Liver (tissue), 9 donors: ENCODE results near the gene NKTR. TPM values are rescaled to one million over a fixed set of nuclear protein-coding genes. Genes with fewer than 3 reads are reported as not detected.

Experiments
- DNase-seq: peaks from one replicate; pipeline ENCODE4 v3.0.0-alpha.2; 2017; ENCODE audit warnings: low spot score
- H3K27ac ChIP-seq, 2 donors: one replicate each; pipeline ENCODE4 v1.7.0; 2013; ENCODE audit warnings: inconsistent platforms in 2 of 2, low read length in 2 of 2, control low read depth in 1 of 2, low read depth in 1 of 2, mild to moderate bottlenecking in 1 of 2
- H3K27me3 ChIP-seq, 4 donors: one replicate each; pipeline versions ENCODE4 v1.6.1 to v1.7.0; 2013; ENCODE audit warnings: low read length in 3 of 4, inconsistent platforms in 1 of 4, mild to moderate bottlenecking in 1 of 4, moderate library complexity in 1 of 4; ENCODE audit not compliant: control insufficient read depth in 4 of 4, insufficient read depth in 4 of 4
- H3K36me3 ChIP-seq, 4 donors: one replicate each; pipeline versions ENCODE4 v1.6.1 to v1.7.0; 2013; ENCODE audit warnings: low read length in 3 of 4, mild to moderate bottlenecking in 3 of 4, low read depth in 1 of 4, moderate library complexity in 1 of 4; ENCODE audit not compliant: control insufficient read depth in 4 of 4, insufficient read depth in 3 of 4
- H3K4me1 ChIP-seq, 4 donors: one replicate each; pipeline versions ENCODE4 v1.6.1 to v1.7.0; 2013; ENCODE audit warnings: low read length in 3 of 4, mild to moderate bottlenecking in 3 of 4, moderate library complexity in 1 of 4; ENCODE audit not compliant: control insufficient read depth in 4 of 4, insufficient read depth in 4 of 4
- H3K4me3 ChIP-seq, 3 donors: one replicate each; pipeline versions ENCODE4 v1.6.1 to v1.7.0; 2013; ENCODE audit warnings: low read length in 3 of 3, control low read depth in 1 of 3, low read depth in 1 of 3, mild to moderate bottlenecking in 1 of 3
- H3K9ac ChIP-seq, 2 donors: one replicate each; pipeline ENCODE4 v1.7.0; 2013; ENCODE audit warnings: low read length in 2 of 2, mild to moderate bottlenecking in 2 of 2, moderate library complexity in 2 of 2, control low read depth in 1 of 2, low read depth in 1 of 2
- H3K9me3 ChIP-seq, 4 donors: one replicate each; pipeline versions ENCODE4 v1.6.1 to v1.7.0; 2013; ENCODE audit warnings: low read length in 3 of 4; ENCODE audit not compliant: control insufficient read depth in 4 of 4
- ATF3 ChIP-seq: IDR thresholded peaks from 2 replicates; pipeline ENCODE4 v1.6.1; 2016; ENCODE audit warnings: antibody characterized with exemption
- CTCF ChIP-seq: fragments of 150-350 bp; IDR thresholded peaks from 2 replicates; pipeline ENCODE4 v1.5.1; 2017; ENCODE audit warnings: improper control_type of control experiment, low read depth, low read length; ENCODE audit not compliant: missing input control
- EGR1 ChIP-seq, 2 donors: IDR thresholded peaks; 2 replicates each; pipeline ENCODE4 v1.6.1; 2016 to 2018; ENCODE audit warnings: antibody characterized with exemption in 2 of 2, low read depth in 2 of 2
- FOXA1 ChIP-seq: IDR thresholded peaks from 2 replicates; pipeline ENCODE4 v1.6.1; 2016; ENCODE audit warnings: antibody characterized with exemption
- FOXA2 ChIP-seq: IDR thresholded peaks from 2 replicates; pipeline ENCODE4 v1.6.1; 2016; ENCODE audit warnings: antibody characterized with exemption
- GABPA ChIP-seq, 2 donors: IDR thresholded peaks in 1 of 2; conservative IDR thresholded peaks in 1 of 2; 2 replicates each; pipeline ENCODE4 v1.6.1; 2016; ENCODE audit warnings: antibody characterized with exemption in 2 of 2, mild to moderate bottlenecking in 1 of 2, moderate library complexity in 1 of 2
- HNF4A ChIP-seq, 2 donors: conservative IDR thresholded peaks; 2 replicates each; pipeline ENCODE4 v1.6.1; 2016; ENCODE audit warnings: antibody characterized with exemption in 2 of 2, mild to moderate bottlenecking in 2 of 2
- HNF4G ChIP-seq: IDR thresholded peaks from 2 replicates; pipeline ENCODE4 v1.6.1; 2016; ENCODE audit warnings: antibody characterized with exemption
- JUND ChIP-seq, 2 donors: IDR thresholded peaks; 2 replicates each; pipeline ENCODE4 v1.6.1; 2016; ENCODE audit warnings: antibody characterized with exemption in 2 of 2
- NR2F2 ChIP-seq: IDR thresholded peaks from 2 replicates; pipeline ENCODE4 v1.6.1; 2016; ENCODE audit warnings: antibody characterized with exemption
- RAD21 ChIP-seq, 2 donors: IDR thresholded peaks; 2 replicates each; pipeline ENCODE4 v1.6.1; 2016; ENCODE audit warnings: antibody characterized with exemption in 2 of 2, mild to moderate bottlenecking in 2 of 2
- REST ChIP-seq: IDR thresholded peaks from 2 replicates; pipeline ENCODE4 v1.6.1; 2016; ENCODE audit warnings: antibody characterized with exemption, mild to moderate bottlenecking
- SP1 ChIP-seq: IDR thresholded peaks from 2 replicates; pipeline ENCODE4 v1.6.1; 2018; ENCODE audit warnings: antibody characterized with exemption, mild to moderate bottlenecking
- TAF1 ChIP-seq: conservative IDR thresholded peaks from 2 replicates; pipeline ENCODE4 v1.6.1; 2016; ENCODE audit warnings: antibody characterized with exemption, mild to moderate bottlenecking
- YY1 ChIP-seq: IDR thresholded peaks from 2 replicates; pipeline ENCODE4 v1.6.1; 2016; ENCODE audit warnings: antibody characterized with exemption, mild to moderate bottlenecking
- WGBS: extraction: QIAGEN DNeasy Blood & Tissue Kit; methylation state at CpG from one replicate; pipeline ENCODE4 v1.1.7; 2013; 5-methylcytosine and 5-hydroxymethylcytosine counted together
- polyA plus RNA-seq, 2 donors: library from polyadenylated mRNA; stranded (reverse) in 1 of 2; unstranded in 1 of 2; fragments of 200-250 nt in 1 of 2; fragments of >200 nt in 1 of 2; fragmentation: Nextera tagmentation in 1 of 2; extraction: Ambion mirVana in 1 of 2; gene quantifications; one replicate each; pipeline versions ENCODE4 v1.2.1 to v1.2.3, GENCODE V29; 2013 to 2015
- total RNA-seq, 2 donors: library from RNA; depleted of rRNA; stranded (reverse); fragments of >200 nt; gene quantifications; one replicate each; pipeline ENCODE4 v1.2.3, GENCODE V29; 2014
- TF ChIP-seq, protein P1 (sequence below): IDR thresholded peaks from 2 replicates; pipeline ENCODE4 v1.6.1; 2016; ENCODE audit warnings: antibody characterized with exemption
- donor health status: healthy.
- donor health status: healthy.
- donor health status: healthy.
- donor health status: healthy.
- donor health status: healthy.

NKTR gene
- total and polyA plus RNA-seq, 4 donors: 5.8 to 75.5 (median 28.1) TPM

GRCh38 chr3:42690191-42690590 lies 89.7 kb downstream of the NKTR start (continued):
- TF ChIP-seq REST (no peak), CTCF (no peak)

GRCh38 chr3:42690766-42691680 lies 90.5 kb downstream of the NKTR start:
- no peak for DNase-seq
- TF ChIP-seq TAF1: no peak
- TF ChIP-seq HNF4G: no peak
- no peak for TF ChIP-seq GABPA (IDR thresholded peaks at IDR 0.05 in 1 of 2, conservative IDR thresholded peaks at IDR 0.05 in 1 of 2)
- no peak for TF ChIP-seq JUND (IDR thresholded peaks at IDR 0.05)
- no peak for TF ChIP-seq SP1
- no peak for TF ChIP-seq FOXA2
- no peak for TF ChIP-seq CTCF
- TF ChIP-seq REST: no peak
- TF ChIP-seq FOXA1: no peak
- TF ChIP-seq EGR1 (IDR thresholded peaks at IDR 0.05; ENCODE audit: low read depth in 2 of 2): no peak
- no peak for TF ChIP-seq HNF4A (conservative IDR thresholded peaks at IDR 0.05)
- TF ChIP-seq, protein P1, sequence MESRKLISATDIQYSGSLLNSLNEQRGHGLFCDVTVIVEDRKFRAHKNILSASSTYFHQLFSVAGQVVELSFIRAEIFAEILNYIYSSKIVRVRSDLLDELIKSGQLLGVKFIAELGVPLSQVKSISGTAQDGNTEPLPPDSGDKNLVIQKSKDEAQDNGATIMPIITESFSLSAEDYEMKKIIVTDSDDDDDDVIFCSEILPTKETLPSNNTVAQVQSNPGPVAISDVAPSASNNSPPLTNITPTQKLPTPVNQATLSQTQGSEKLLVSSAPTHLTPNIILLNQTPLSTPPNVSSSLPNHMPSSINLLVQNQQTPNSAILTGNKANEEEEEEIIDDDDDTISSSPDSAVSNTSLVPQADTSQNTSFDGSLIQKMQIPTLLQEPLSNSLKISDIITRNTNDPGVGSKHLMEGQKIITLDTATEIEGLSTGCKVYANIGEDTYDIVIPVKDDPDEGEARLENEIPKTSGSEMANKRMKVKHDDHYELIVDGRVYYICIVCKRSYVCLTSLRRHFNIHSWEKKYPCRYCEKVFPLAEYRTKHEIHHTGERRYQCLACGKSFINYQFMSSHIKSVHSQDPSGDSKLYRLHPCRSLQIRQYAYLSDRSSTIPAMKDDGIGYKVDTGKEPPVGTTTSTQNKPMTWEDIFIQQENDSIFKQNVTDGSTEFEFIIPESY: no peak
- TF ChIP-seq NR2F2: no peak
- no peak for TF ChIP-seq ATF3
- TF ChIP-seq RAD21 (IDR thresholded peaks at IDR 0.05): no peak
- TF ChIP-seq YY1: no peak
- H3K4me1 ChIP-seq: peaks cover 0 to 1% (median 0%) of the 10 kb centered on the region in 4 donors
- H3K4me3 ChIP-seq: no peak overlapping the region
- H3K9me3 ChIP-seq: no peaks in the 10 kb centered on the region
- H3K27ac ChIP-seq: no peak overlapping the region
- no peaks in the 10 kb centered on the region for H3K36me3 ChIP-seq
- H3K27me3 ChIP-seq: no peaks in the 10 kb centered on the region
- no peak overlapping the region for H3K9ac ChIP-seq
- 74% methylated on average over 10 of the region's 10 CpGs for WGBS
